Pancreas (tissue), 10 donors: ENCODE data around the gene CNTNAP5. TPM values are rescaled to one million over a fixed set of nuclear protein-coding genes. Genes with fewer than 3 reads are reported as not detected.

Experiments used
- ATAC-seq, 4 donors: fragments of 200-7000 bp; cut with Tn5 transposase; one replicate each; pipeline versions ENCODE4 v1.8.0 to v1.9.1; 2020; ENCODE audit warnings: mild to moderate bottlenecking in 4 of 4, moderate library complexity in 4 of 4
- DNase-seq, 6 donors: peaks; one replicate each; pipeline ENCODE4 v3.0.0-alpha.2; 2020
- FAIRE-seq: peaks from 2 replicates; lab custom pipeline; 2012; peaks lifted over from hg19 to GRCh38; lab: Jason Lieb, UNC
- H3K27ac ChIP-seq, 4 donors: fragments of 200-600 bp; sonication (generic); 1 replicate in 3 of 4; 2 replicates in 1 of 4; pipeline versions ENCODE4 v1.5.0 to v1.8.0; 2020
- H3K27me3 ChIP-seq, 4 donors: fragments of 200-600 bp; one replicate each; pipeline ENCODE4 v1.8.0; 2021
- H3K36me3 ChIP-seq, 3 donors: fragments of 200-600 bp; sonication (generic) in 1 of 3; one replicate each; pipeline versions ENCODE4 v1.5.0 to v1.8.0; 2020 to 2021
- H3K4me1 ChIP-seq, 3 donors: fragments of 200-600 bp; one replicate each; pipeline ENCODE4 v1.8.0; 2021
- H3K4me3 ChIP-seq, 4 donors: fragments of 200-600 bp; sonication (generic) in 2 of 4; one replicate each; pipeline versions ENCODE4 v1.5.0 to v1.8.0; 2020 to 2021
- H3K9me3 ChIP-seq, 4 donors: fragments of 200-600 bp; one replicate each; pipeline ENCODE4 v1.8.0; 2021
- CTCF ChIP-seq, 4 donors: fragments of 200-600 bp; sonication (generic) in 3 of 4; IDR thresholded peaks; one replicate each; pipeline versions ENCODE4 v1.5.0 to v1.8.0; 2021; ENCODE audit warnings: antibody characterized with exemption in 4 of 4
- WGBS, 2 donors: extraction: QIAGEN DNeasy Blood & Tissue Kit; methylation state at CpG; one replicate each; pipeline ENCODE4 v1.1.7; 2013; 5-methylcytosine and 5-hydroxymethylcytosine counted together
- intact Hi-C, 3 donors: fragments of 100-400 bp; cut with DNase I; formaldehyde crosslinking; loops; one replicate each; pipeline versions ENCODE4 v1.11.1 to v1.14.2; 2022
- polyA plus RNA-seq, 2 donors: library from polyadenylated mRNA; stranded (reverse); fragments of 200-250 nt; gene quantifications; one replicate each; pipeline ENCODE4 v1.2.3, GENCODE V29; 2013
- total RNA-seq, 6 donors: library from RNA; stranded (reverse); fragmentation: NEBNext Ultra II Directional in 4 of 6; extraction: Animal tissue kit (Norgen Biotek cat#: 25700) in 4 of 6; gene quantifications; one replicate each; pipeline versions ENCODE4 v1.2.1 to v1.2.4, GENCODE V29; 2021 to 2023
- donor health status: healthy with polysubstance abuse.
- donor health status: DM: no; HTN: no; CAD: no; lungs with moderate emphysema.
- donor health status: DM: no; HTN: no; CAD: no.
- donor health status: control.
- donor health status: control.
- donor health status: Bipolar disorder and iron deficiency.
- donor health status: DM: yes; HTN: yes; CAD: no.
- donor health status: DM: no; HTN: no; CAD: no.
- donor health status: DM: no; HTN: no; CAD: no.
- donor health status: DM: yes; HTN: yes; CAD: no.

Gene CNTNAP5
- total and polyA plus RNA-seq, 8 donors, result 0.05 to 0.43 (median 0.12) TPM

- no peak for FAIRE-seq
- WGBS, 2 donors, result 77 to 85% methylated on average over 3 of the region's 3 CpGs
- ATAC-seq, result no peak
- Histone ChIP-seq H3K4me3 (no peak overlapping the region), H3K4me1 (no peaks in the 10 kb centered on the region), H3K9me3 (no peaks in the 10 kb centered on the region), H3K27ac (no peak overlapping the region), H3K27me3 (no peaks in the 10 kb centered on the region), H3K36me3 (no peaks in the 10 kb centered on the region)
- intact Hi-C loops, result no loop called here
- DNase-seq, result no peak
- no peak for TF ChIP-seq CTCF (IDR thresholded peaks at IDR 0.05)
Measured at GRCh38 chr2:124867247-124867646, 842.2 kb downstream of the CNTNAP5 start.

GRCh38 chr2:124874219-124874618, 849.1 kb downstream of the CNTNAP5 start:
- no peaks in the 10 kb centered on the region for H3K36me3 ChIP-seq
- FAIRE-seq (no peak), ATAC-seq (peak in 2 of 4 donors; percentile 75 to 78), DNase-seq (no peak)
- intact Hi-C loops, result no loop called here
- no peak overlapping the region for H3K4me3 ChIP-seq
- no peak overlapping the region for H3K27ac ChIP-seq
- TF ChIP-seq CTCF (IDR thresholded peaks at IDR 0.05), result no peak
- peaks cover 0 to 11% (median 0%) of the 10 kb centered on the region in 3 donors for H3K4me1 ChIP-seq
- H3K27me3 ChIP-seq, result no peaks in the 10 kb centered on the region
- WGBS, 2 donors, result 29 to 43% methylated on average over 1 of the region's 1 CpG
- no peaks in the 10 kb centered on the region for H3K9me3 ChIP-seq

GRCh38 chr2:124874676-124875075, 849.6 kb downstream of the CNTNAP5 start:
- intact Hi-C loops, result no loop called here
- Histone ChIP-seq H3K27ac (no peak overlapping the region), H3K36me3 (no peaks in the 10 kb centered on the region), H3K27me3 (no peaks in the 10 kb centered on the region), H3K4me3 (no peak overlapping the region), H3K9me3 (no peaks in the 10 kb centered on the region), H3K4me1 (peaks cover 0 to 11% (median 0%) of the 10 kb centered on the region in 3 donors)
- 3% methylated on average over 1 of the region's 1 CpG for WGBS, 2 donors
- FAIRE-seq (no peak), ATAC-seq (peak; percentile 48 to 81 (median 69)), DNase-seq (no peak)
- TF ChIP-seq CTCF (IDR thresholded peaks at IDR 0.05), result no peak

GRCh38 chr2:124875627-124876244, 850.6 kb downstream of the CNTNAP5 start:
- DNase-seq, result no peak
- TF ChIP-seq CTCF (IDR thresholded peaks at IDR 0.05), result no peak
- intact Hi-C loops, result no loop called here
- no peaks in the 10 kb centered on the region for H3K9me3 ChIP-seq
- WGBS, 2 donors, result 69 to 82% methylated on average over 3 of the region's 3 CpGs
- H3K27me3 ChIP-seq, result no peaks in the 10 kb centered on the region
- no peaks in the 10 kb centered on the region for H3K36me3 ChIP-seq
- H3K27ac ChIP-seq, result no peak overlapping the region
- FAIRE-seq, result no peak
- ATAC-seq, result peak in 2 of 4 donors; percentile 38 to 44
- H3K4me3 ChIP-seq, result no peak overlapping the region
- peaks cover 0 to 11% (median 0%) of the 10 kb centered on the region in 3 donors for H3K4me1 ChIP-seq

GRCh38 chr2:124877141-124877577, 852.1 kb downstream of the CNTNAP5 start:
- WGBS, 2 donors, result 32 to 42% methylated on average over 4 of the region's 4 CpGs
- no peaks in the 10 kb centered on the region for H3K27me3 ChIP-seq
- no peaks in the 10 kb centered on the region for H3K36me3 ChIP-seq
- FAIRE-seq (no peak), ATAC-seq (peak in 2 of 4 donors; percentile 48 to 49), DNase-seq (no peak)
- H3K4me3 ChIP-seq, result no peak overlapping the region
- no peak for TF ChIP-seq CTCF (IDR thresholded peaks at IDR 0.05)
- H3K9me3 ChIP-seq, result no peaks in the 10 kb centered on the region
- H3K4me1 ChIP-seq, result peaks cover 0 to 14% (median 0%) of the 10 kb centered on the region in 3 donors
- no peak overlapping the region for H3K27ac ChIP-seq
- intact Hi-C loops, result no loop called here
